ENCODE results near the gene GAD2. TPM values are rescaled to one million over a fixed set of nuclear protein-coding genes. Genes with fewer than 3 reads are reported as not detected.

Gene GAD2
- total RNA-seq, 3 donors from 2014 or later (not counting 1 experiment from before 2014, with no cell fraction given), result not detected

- no peaks in the 10 kb centered on the region for H3K4me1 Mint-ChIP-seq
- no peak overlapping the region for H3K4me3 Mint-ChIP-seq
- Histone ChIP-seq H3K36me3 (ENCODE audit: control insufficient read depth, insufficient read depth, low read length) (no peaks in the 10 kb centered on the region), H3K4me1 (ENCODE audit: control insufficient read depth, insufficient read depth, low read length) (no peaks in the 10 kb centered on the region), H3K9me3 (ENCODE audit: control insufficient read depth, insufficient read depth, low read length) (no peaks in the 10 kb centered on the region), H3K4me3 (ENCODE audit: low read length) (no peak overlapping the region), H3K27me3 (ENCODE audit: control insufficient read depth, insufficient read depth, low read length) (peaks cover 4% of the 10 kb centered on the region), H3K27ac (ENCODE audit: low read length) (no peak overlapping the region)
- WGBS (ENCODE audit: insufficient coverage), result 83% methylated on average over 5 of the region's 5 CpGs
- TF ChIP-seq CTCF (IDR thresholded peaks at IDR 0.05), result no peak
- intact Hi-C loops (cut with micrococcal nuclease), result no loop called here
- no peaks in the 10 kb centered on the region for H3K9me3 Mint-ChIP-seq
- DNase-seq, result no peak
- no peak overlapping the region for H3K27ac Mint-ChIP-seq
- peaks cover 26 to 32% of the 10 kb centered on the region in 2 donors for H3K27me3 Mint-ChIP-seq (ENCODE audit: low read depth in 2 of 2)
- no peaks in the 10 kb centered on the region for H3K36me3 Mint-ChIP-seq
- ATAC-seq, result no peak
Observed at GRCh38 chr10:26227786-26228185, 11.2 kb downstream of the GAD2 start.

GRCh38 chr10:26232174-26232573 lies 15.6 kb downstream of the GAD2 start:
- Histone ChIP-seq H3K4me3 (ENCODE audit: low read length) (no peak overlapping the region), H3K27me3 (ENCODE audit: control insufficient read depth, insufficient read depth, low read length) (no peaks in the 10 kb centered on the region), H3K4me1 (ENCODE audit: control insufficient read depth, insufficient read depth, low read length) (no peaks in the 10 kb centered on the region), H3K36me3 (ENCODE audit: control insufficient read depth, insufficient read depth, low read length) (no peaks in the 10 kb centered on the region), H3K9me3 (ENCODE audit: control insufficient read depth, insufficient read depth, low read length) (no peaks in the 10 kb centered on the region), H3K27ac (ENCODE audit: low read length) (no peak overlapping the region)
- DNase-seq, result no peak
- intact Hi-C loops (cut with micrococcal nuclease), result no loop called here
- Mint-ChIP-seq H3K9me3 (no peaks in the 10 kb centered on the region), H3K4me1 (no peaks in the 10 kb centered on the region), H3K4me3 (no peak overlapping the region), H3K36me3 (no peaks in the 10 kb centered on the region), H3K27me3 (ENCODE audit: low read depth in 2 of 2) (peaks cover 21 to 22% of the 10 kb centered on the region in 2 donors), H3K27ac (no peak overlapping the region)
- TF ChIP-seq CTCF (IDR thresholded peaks at IDR 0.05), result no peak
- 87% methylated on average over 5 of the region's 5 CpGs for WGBS (ENCODE audit: insufficient coverage)
- no peak for ATAC-seq

GRCh38 chr10:26235761-26236160 lies 19.2 kb downstream of the GAD2 start:
- no peaks in the 10 kb centered on the region for H3K36me3 ChIP-seq (ENCODE audit: control insufficient read depth, insufficient read depth, low read length)
- Mint-ChIP-seq H3K27me3 (ENCODE audit: low read depth in 2 of 2) (peaks cover 13 to 27% of the 10 kb centered on the region in 2 donors), H3K4me3 (no peak overlapping the region), H3K36me3 (no peaks in the 10 kb centered on the region), H3K9me3 (no peaks in the 10 kb centered on the region), H3K4me1 (no peaks in the 10 kb centered on the region), H3K27ac (no peak overlapping the region)
- TF ChIP-seq CTCF (IDR thresholded peaks at IDR 0.05), result no peak
- no peaks in the 10 kb centered on the region for H3K4me1 ChIP-seq (ENCODE audit: control insufficient read depth, insufficient read depth, low read length)
- no peak overlapping the region for H3K27ac ChIP-seq (ENCODE audit: low read length)
- no peak for ATAC-seq
- WGBS (ENCODE audit: insufficient coverage), result 74% methylated on average over 5 of the region's 6 CpGs
- H3K4me3 ChIP-seq (ENCODE audit: low read length), result no peak overlapping the region
- DNase-seq, result no peak
- no peaks in the 10 kb centered on the region for H3K27me3 ChIP-seq (ENCODE audit: control insufficient read depth, insufficient read depth, low read length)
- intact Hi-C loops (cut with micrococcal nuclease), result no loop called here
- H3K9me3 ChIP-seq (ENCODE audit: control insufficient read depth, insufficient read depth, low read length), result no peaks in the 10 kb centered on the region

GRCh38 chr10:26238378-26238777 lies 21.8 kb downstream of the GAD2 start:
- Mint-ChIP-seq H3K36me3 (no peaks in the 10 kb centered on the region), H3K4me3 (no peak overlapping the region), H3K27me3 (ENCODE audit: low read depth in 2 of 2) (peaks cover 19 to 33% of the 10 kb centered on the region in 2 donors), H3K4me1 (no peaks in the 10 kb centered on the region), H3K9me3 (no peaks in the 10 kb centered on the region), H3K27ac (no peak overlapping the region)
- Histone ChIP-seq H3K27me3 (ENCODE audit: control insufficient read depth, insufficient read depth, low read length) (no peaks in the 10 kb centered on the region), H3K27ac (ENCODE audit: low read length) (no peak overlapping the region), H3K36me3 (ENCODE audit: control insufficient read depth, insufficient read depth, low read length) (no peaks in the 10 kb centered on the region), H3K4me3 (ENCODE audit: low read length) (no peak overlapping the region), H3K9me3 (ENCODE audit: control insufficient read depth, insufficient read depth, low read length) (no peaks in the 10 kb centered on the region), H3K4me1 (ENCODE audit: control insufficient read depth, insufficient read depth, low read length) (no peaks in the 10 kb centered on the region)
- no peak for TF ChIP-seq CTCF (IDR thresholded peaks at IDR 0.05)
- DNase-seq, result no peak
- WGBS (ENCODE audit: insufficient coverage), result 73% methylated on average over 2 of the region's 2 CpGs
- no peak for ATAC-seq
- intact Hi-C loops (cut with micrococcal nuclease), result no loop called here

Measured in natural killer cell (primary cell).